ENCODE measurements around the gene LIPC.
"Not testable (repeated sequence)": the region's sequence is repeated elsewhere in the genome, so short reads cannot be mapped to it uniquely, and the experiment has no call there.

LIPC gene

GRCh38 chr15:58588096-58588495, 156.3 kb downstream of the LIPC start:
- DNase-seq (ENCODE audit: low spot score): no peak

- DNase-seq (ENCODE audit: low spot score): no peak
Measured at GRCh38 chr15:58589047-58589446, 157.3 kb downstream of the LIPC start.

- DNase-seq (ENCODE audit: low spot score): no peak
Measured at GRCh38 chr15:58590236-58590635, 158.4 kb downstream of the LIPC start.

GRCh38 chr15:58590926-58591325, 159.1 kb downstream of the LIPC start:
- no peak for DNase-seq (ENCODE audit: low spot score)

GRCh38 chr15:58593870-58594269, 162.1 kb downstream of the LIPC start:
- no peak for DNase-seq (ENCODE audit: low spot score)

- DNase-seq (ENCODE audit: low spot score): no peak
Measured at GRCh38 chr15:58594898-58595297, 163.1 kb downstream of the LIPC start.

- DNase-seq (ENCODE audit: low spot score): no peak
Measured at GRCh38 chr15:58595516-58596263, 163.9 kb downstream of the LIPC start.

GRCh38 chr15:58597943-58598828, 166.4 kb downstream of the LIPC start:
- no peak for DNase-seq (ENCODE audit: low spot score)

GRCh38 chr15:58598829-58599210, 167.0 kb downstream of the LIPC start:
- no peak for DNase-seq (ENCODE audit: low spot score)

GRCh38 chr15:58602823-58603222, 171.0 kb downstream of the LIPC start:
- DNase-seq (ENCODE audit: low spot score): no peak

GRCh38 chr15:58603927-58604326, 172.1 kb downstream of the LIPC start:
- DNase-seq (ENCODE audit: low spot score): not testable (repeated sequence)

GRCh38 chr15:58604455-58604923, 172.7 kb downstream of the LIPC start:
- no peak for DNase-seq (ENCODE audit: low spot score)

- DNase-seq (ENCODE audit: low spot score): no peak
Measured at GRCh38 chr15:58605931-58606530, 174.2 kb downstream of the LIPC start.

GRCh38 chr15:58606577-58607080, 174.8 kb downstream of the LIPC start:
- DNase-seq (ENCODE audit: low spot score): no peak

- no peak for DNase-seq (ENCODE audit: low spot score)
Measured at GRCh38 chr15:58608129-58608590, 176.4 kb downstream of the LIPC start.

- no peak for DNase-seq (ENCODE audit: low spot score)
Measured at GRCh38 chr15:58608711-58609110, 176.9 kb downstream of the LIPC start.

- DNase-seq (ENCODE audit: low spot score): no peak
Measured at GRCh38 chr15:58611731-58612676, 180.2 kb downstream of the LIPC start.

- no peak for DNase-seq (ENCODE audit: low spot score)
Measured at GRCh38 chr15:58616171-58616570, 184.4 kb downstream of the LIPC start.

Measured in hematopoietic multipotent progenitor cell treated with erythropoietin and hydrocortisone succinate and interleukin-3 and kit ligand, for 17 days (in vitro differentiated cells).